MM.1S (cell line): Measurements from ENCODE around the gene CACNA1D.
A peak's percentile ranks its signal among the peaks of the same experiment; 100 is the strongest.

Experiments used
- DNase-seq: peaks from one replicate; pipeline ENCODE4 v3.0.0-alpha.2; 2015
- H2AFZ ChIP-seq: fragments of 300-600 bp; sonication (generic); 2 replicates; pipeline ENCODE4 v1.6.0; 2016; ENCODE audit warnings: antibody characterized with exemption, low read length
- H3F3A ChIP-seq: fragments of 300-600 bp; sonication (generic); 2 replicates; pipeline ENCODE4 v1.6.1; 2016; ENCODE audit warnings: mild to moderate bottlenecking, antibody characterized with exemption, low read length, moderate library complexity, mixed read lengths; ENCODE audit not compliant: insufficient read depth
- H3K27ac ChIP-seq: fragments of 300-600 bp; sonication (generic); 2 replicates; pipeline ENCODE4 v1.5.1; 2016; ENCODE audit warnings: mild to moderate bottlenecking, low read length
- H3K27me3 ChIP-seq: fragments of 300-600 bp; sonication (generic); replicated peaks from 2 replicates; pipeline ENCODE4 v1.6.0; 2016; ENCODE audit warnings: low read length; ENCODE audit not compliant: insufficient read depth
- H3K36me3 ChIP-seq: fragments of 300-600 bp; sonication (generic); replicated peaks from 2 replicates; pipeline ENCODE4 v1.6.1; 2016; ENCODE audit warnings: mild to moderate bottlenecking, low read length, mixed read lengths; ENCODE audit not compliant: insufficient read depth
- H3K4me1 ChIP-seq: fragments of 300-600 bp; sonication (generic); 2 replicates; pipeline ENCODE4 v1.6.1; 2016; ENCODE audit warnings: low read length, mixed read lengths
- H3K4me2 ChIP-seq: fragments of 300-600 bp; sonication (generic); 2 replicates; pipeline ENCODE4 v1.6.0; 2016; ENCODE audit warnings: low read depth, low read length
- H3K4me3 ChIP-seq: fragments of 300-600 bp; sonication (generic); 2 replicates; pipeline ENCODE4 v1.5.1; 2016; ENCODE audit warnings: low read length, mixed read lengths
- H3K79me2 ChIP-seq: fragments of 300-600 bp; sonication (generic); 2 replicates; pipeline ENCODE4 v1.6.1; 2016; ENCODE audit warnings: mixed run types, low read length, mixed read lengths
- H3K9ac ChIP-seq: fragments of 300-600 bp; sonication (generic); 2 replicates; pipeline ENCODE4 v1.6.1; 2016; ENCODE audit warnings: low read length, mixed read lengths
- H3K9me2 ChIP-seq: fragments of 300-600 bp; sonication (generic); replicated peaks from 2 replicates; pipeline ENCODE4 v1.6.1; 2016; ENCODE audit warnings: mild to moderate bottlenecking, low read length, mixed read lengths; ENCODE audit not compliant: insufficient read depth
- H3K9me3 ChIP-seq: fragments of 300-600 bp; sonication (generic); replicated peaks from 2 replicates; pipeline ENCODE4 v1.6.1; 2016; ENCODE audit warnings: mild to moderate bottlenecking, low read length, mixed read lengths; ENCODE audit not compliant: insufficient read depth
- H4K20me1 ChIP-seq: fragments of 300-600 bp; sonication (generic); 2 replicates; pipeline ENCODE4 v1.6.1; 2016; ENCODE audit warnings: mild to moderate bottlenecking, low read length, moderate library complexity, mixed read lengths; ENCODE audit not compliant: insufficient read depth
- CTCF ChIP-seq: fragments of 300-600 bp; sonication (generic); IDR thresholded peaks from 2 replicates; pipeline ENCODE4 v1.5.1; 2016; ENCODE audit warnings: antibody characterized with exemption, low read length, mixed read lengths
- EZH2 ChIP-seq: fragments of 300-600 bp; sonication (generic); optimal IDR thresholded peaks from 2 replicates; pipeline ENCODE3; 2017; ENCODE audit warnings: low read depth, mild to moderate bottlenecking, antibody characterized with exemption, low read length, mixed read lengths
- EZH2phosphoT487 ChIP-seq: fragments of 300-600 bp; sonication (generic); IDR thresholded peaks from 2 replicates; pipeline ENCODE4 v1.6.1; 2018; ENCODE audit warnings: antibody characterized with exemption, low read length

Gene CACNA1D

GRCh38 chr3:53579636-53580035 lies 85.2 kb downstream of the CACNA1D start:
- Histone ChIP-seq H3K4me2 (no peak overlapping the region), H3K79me2 (no peaks in the 10 kb centered on the region), H2AFZ (no peak overlapping the region), H3K4me1 (no peaks in the 10 kb centered on the region), H3K9me3 (no peaks in the 10 kb centered on the region), H3K9ac (no peak overlapping the region), H3K4me3 (no peak overlapping the region), H3K9me2 (no peaks in the 10 kb centered on the region), H3K36me3 (no peaks in the 10 kb centered on the region), H3F3A (no peaks in the 10 kb centered on the region), H3K27ac (no peak overlapping the region), H4K20me1 (no peaks in the 10 kb centered on the region), H3K27me3 (no peaks in the 10 kb centered on the region)
- DNase-seq: peak; percentile 14
- TF ChIP-seq EZH2phosphoT487 (no peak), CTCF (no peak), EZH2 (no peak)

GRCh38 chr3:53581671-53582070 lies 87.3 kb downstream of the CACNA1D start:
- Histone ChIP-seq H3K27ac (no peak overlapping the region), H3K9me2 (no peaks in the 10 kb centered on the region), H3K27me3 (no peaks in the 10 kb centered on the region), H3K9me3 (no peaks in the 10 kb centered on the region), H3K36me3 (no peaks in the 10 kb centered on the region), H3F3A (no peaks in the 10 kb centered on the region), H3K79me2 (no peaks in the 10 kb centered on the region), H4K20me1 (no peaks in the 10 kb centered on the region), H3K4me1 (no peaks in the 10 kb centered on the region), H3K4me2 (no peak overlapping the region), H3K4me3 (no peak overlapping the region), H3K9ac (no peak overlapping the region), H2AFZ (no peak overlapping the region)
- peak; percentile 71 for DNase-seq
- TF ChIP-seq CTCF (no peak), EZH2 (no peak), EZH2phosphoT487 (no peak)

GRCh38 chr3:53583161-53583690 lies 88.8 kb downstream of the CACNA1D start:
- Histone ChIP-seq H3K27me3 (no peaks in the 10 kb centered on the region), H3K4me3 (no peak overlapping the region), H3K9ac (no peak overlapping the region), H3K27ac (no peak overlapping the region), H3K9me3 (no peaks in the 10 kb centered on the region), H3F3A (no peaks in the 10 kb centered on the region), H3K9me2 (no peaks in the 10 kb centered on the region), H3K79me2 (no peaks in the 10 kb centered on the region), H3K36me3 (no peaks in the 10 kb centered on the region), H3K4me1 (no peaks in the 10 kb centered on the region), H2AFZ (no peak overlapping the region), H4K20me1 (no peaks in the 10 kb centered on the region), H3K4me2 (no peak overlapping the region)
- no peak for DNase-seq
- TF ChIP-seq EZH2: no peak

- no peaks in the 10 kb centered on the region for H3K27me3 ChIP-seq
- no peaks in the 10 kb centered on the region for H4K20me1 ChIP-seq
- TF ChIP-seq EZH2phosphoT487: no peak
- no peaks in the 10 kb centered on the region for H3K36me3 ChIP-seq
- H3K9me3 ChIP-seq: no peaks in the 10 kb centered on the region
- H2AFZ ChIP-seq: no peak overlapping the region
- H3K4me2 ChIP-seq: no peak overlapping the region
- no peak for DNase-seq
- no peak overlapping the region for H3K27ac ChIP-seq
- H3K9ac ChIP-seq: no peak overlapping the region
- H3F3A ChIP-seq: no peaks in the 10 kb centered on the region
- no peak overlapping the region for H3K4me3 ChIP-seq
- no peaks in the 10 kb centered on the region for H3K4me1 ChIP-seq
- H3K79me2 ChIP-seq: no peaks in the 10 kb centered on the region
- no peaks in the 10 kb centered on the region for H3K9me2 ChIP-seq
Measured at GRCh38 chr3:53585049-53585448, 90.6 kb downstream of the CACNA1D start.
